Hematopoietic multipotent progenitor cell treated with erythropoietin and hydrocortisone succinate and interleukin-3 and kit ligand, for 17 days (in vitro differentiated cells): ENCODE measurements around the gene TMEM184A.
"Not testable (repeated sequence)": the region's sequence is repeated elsewhere in the genome, so short reads cannot be mapped to it uniquely, and the experiment has no call there.

Experiments
- DNase-seq: peaks from one replicate; pipeline ENCODE4 v3.0.0-alpha.2; 2015; ENCODE audit warnings: low spot score

Gene TMEM184A

DNA sequence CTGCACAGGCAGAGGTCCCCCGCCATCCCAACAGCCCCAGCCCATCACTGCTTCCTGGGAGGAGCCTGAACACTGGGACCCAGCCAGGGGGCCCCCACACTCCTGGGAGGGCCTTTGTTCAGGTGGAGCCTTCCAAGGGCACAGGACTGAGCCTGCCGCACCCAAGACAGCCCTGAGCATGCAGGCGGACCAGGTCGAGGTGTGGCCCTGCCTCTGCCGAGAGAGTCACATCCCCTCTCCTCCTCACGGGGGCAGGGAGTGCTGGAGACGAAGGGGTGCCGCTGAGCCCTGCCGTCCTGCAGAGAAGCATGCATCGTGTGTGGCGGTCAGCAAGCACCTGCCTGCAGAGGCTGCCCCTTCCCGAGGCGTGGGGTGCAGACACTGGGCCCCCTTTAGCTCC, 32.8 kb downstream of the TMEM184A start:
- no peak for DNase-seq

DNA sequence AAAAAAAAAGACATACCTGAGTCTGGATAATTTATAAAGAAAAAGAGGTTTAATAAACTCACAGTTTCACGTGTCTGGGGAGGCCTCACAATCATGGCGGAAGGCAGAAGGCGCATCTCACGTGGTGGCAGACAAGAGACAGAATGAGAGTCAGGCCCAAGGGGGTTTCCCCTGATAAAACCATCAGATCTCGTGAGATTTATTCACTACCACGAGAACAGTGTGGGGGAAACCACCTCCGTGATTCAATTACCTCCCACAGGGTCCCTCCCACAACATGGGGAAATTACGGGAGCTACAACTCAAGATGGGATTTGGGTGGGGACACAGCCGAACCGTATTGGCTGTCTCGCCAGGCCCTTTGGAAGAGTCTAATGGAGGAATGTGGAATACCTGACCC, 34.5 kb downstream of the TMEM184A start:
- DNase-seq: no peak

DNA sequence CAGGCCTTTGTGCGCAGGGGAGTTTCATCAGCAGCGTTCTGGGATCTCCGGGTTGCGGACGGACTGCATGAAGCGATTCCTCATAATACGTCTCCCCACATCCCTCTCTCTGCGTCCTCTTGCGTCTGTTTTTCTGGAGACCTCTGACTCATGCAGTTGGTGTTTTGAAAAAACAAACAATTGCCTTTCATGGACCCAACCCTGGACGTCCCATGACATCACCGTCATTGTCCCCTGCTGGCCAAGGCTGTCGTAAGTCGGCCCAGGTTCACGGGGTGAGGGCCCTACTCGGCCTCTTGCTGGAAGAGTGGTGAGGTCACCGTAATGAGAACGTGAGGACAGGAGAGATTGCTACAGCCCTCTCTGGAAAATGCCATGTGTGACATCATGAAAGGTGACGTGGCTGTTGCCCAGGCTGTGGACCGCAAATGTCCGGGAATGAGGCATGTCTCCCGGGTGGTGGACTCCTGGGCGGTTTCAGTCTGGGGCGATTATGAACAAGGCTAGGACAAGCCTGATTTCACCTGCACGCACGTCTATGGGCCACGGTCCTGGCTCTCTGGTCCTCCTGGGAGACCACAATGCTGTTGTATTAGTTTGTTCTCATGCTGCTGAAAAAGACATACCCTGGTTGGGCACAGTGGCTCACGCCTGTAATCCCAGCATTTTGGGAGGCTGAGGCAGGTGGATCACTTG, 35.3 kb downstream of the TMEM184A start:
- DNase-seq: no peak

DNA sequence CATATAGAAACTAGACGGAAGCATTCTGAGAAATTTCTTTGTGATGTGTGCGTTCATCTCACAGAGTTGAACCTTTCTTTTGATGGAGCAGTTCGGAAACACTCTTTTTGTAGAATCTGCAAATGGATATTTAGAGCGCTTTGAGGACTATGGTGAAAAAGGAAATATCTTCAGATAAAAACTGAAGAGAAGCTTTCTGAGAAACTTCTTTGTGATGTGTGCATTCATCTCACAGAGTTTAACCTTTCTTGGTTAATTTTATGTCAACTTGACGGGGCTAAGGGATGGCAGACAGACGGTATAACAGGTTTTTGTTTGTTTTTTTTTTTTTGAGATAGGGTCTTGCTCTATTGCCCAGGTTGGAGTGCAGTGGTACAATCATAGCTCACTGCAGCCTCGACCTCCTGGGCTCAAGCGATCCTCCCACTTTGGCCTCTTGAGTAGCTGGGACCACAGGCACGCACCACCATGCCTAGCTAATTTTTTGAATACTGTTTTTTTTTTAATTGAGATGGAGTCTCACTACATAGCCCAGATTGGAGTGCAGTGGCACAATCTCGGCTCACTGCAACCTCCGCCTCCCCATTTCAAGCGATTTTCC, 36.6 kb downstream of the TMEM184A start:
- DNase-seq: not testable (repeated sequence)

DNA sequence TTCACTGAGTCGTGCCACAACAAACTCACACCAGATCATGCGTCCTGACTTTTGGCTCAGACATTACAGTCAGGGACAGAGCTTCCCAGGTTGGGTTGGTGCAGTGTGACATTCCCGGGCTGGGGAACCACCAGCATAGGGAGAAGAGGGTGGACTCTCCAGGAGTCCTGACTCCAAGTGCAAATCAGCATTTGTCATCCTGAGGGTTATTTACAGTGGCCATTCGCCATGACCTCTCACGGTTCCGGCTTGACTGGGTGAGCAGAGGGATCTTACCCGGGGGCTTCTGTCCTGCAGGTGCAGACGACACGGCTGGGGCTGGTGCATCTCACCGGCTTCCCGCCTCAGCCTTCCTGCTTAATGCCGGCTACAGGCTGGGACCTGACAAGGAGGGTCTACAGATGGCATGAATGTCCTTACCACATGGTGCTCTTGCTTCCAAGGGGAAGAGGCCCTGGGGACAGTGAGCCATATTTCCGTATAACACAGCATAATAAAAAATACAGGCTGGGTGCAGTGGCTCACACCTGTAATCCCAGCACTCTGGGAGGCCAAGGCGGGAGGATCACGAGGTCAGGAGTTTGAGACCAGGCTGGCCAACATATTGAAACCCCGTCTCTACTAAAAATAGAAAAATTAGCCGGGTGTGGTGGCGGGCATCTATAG, 39.3 kb downstream of the TMEM184A start:
- DNase-seq: no peak

DNA sequence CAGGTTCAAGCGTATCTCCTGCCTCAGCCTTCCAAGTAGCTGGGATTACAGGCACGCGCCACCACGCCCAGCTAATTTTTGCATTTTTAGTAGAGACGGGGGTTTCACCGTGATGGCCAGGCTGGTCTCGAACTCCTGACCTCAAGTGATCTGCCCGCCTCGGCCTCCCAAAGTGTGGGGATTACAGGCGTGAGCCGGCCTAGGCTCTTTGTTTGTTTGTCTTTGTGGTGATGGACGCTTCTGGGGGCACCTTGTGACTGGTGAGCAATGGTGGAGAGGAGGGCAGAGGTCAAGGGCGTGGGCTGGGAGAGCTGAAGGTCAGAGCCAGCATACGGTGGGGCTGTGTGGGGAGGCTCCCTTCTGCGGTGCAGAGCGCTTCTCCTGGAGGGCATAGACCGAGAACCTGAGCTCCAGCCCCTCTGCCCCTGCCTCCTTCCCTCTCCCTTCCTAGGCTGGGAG, 40.5 kb downstream of the TMEM184A start:
- not testable (repeated sequence) for DNase-seq

DNA sequence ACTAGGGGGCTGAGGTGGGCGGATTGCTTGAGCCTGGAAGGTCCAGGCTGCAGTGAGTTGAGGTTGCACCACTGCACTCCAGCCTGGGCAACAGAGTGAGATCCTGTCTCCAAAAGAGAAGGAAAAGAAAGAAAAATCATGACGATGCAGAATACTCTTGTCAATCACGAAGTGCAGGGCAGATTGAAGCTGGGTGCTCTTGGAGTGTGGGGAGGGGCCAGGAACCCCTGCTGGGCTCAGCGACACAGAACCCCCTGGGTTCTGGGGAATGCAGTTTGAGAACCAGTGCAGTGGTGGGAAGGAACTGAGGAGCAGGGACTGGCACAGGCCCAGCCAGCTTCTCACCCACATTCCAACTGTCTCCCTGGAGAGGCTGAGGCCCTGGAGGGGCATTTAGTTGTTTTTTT, 41.0 kb downstream of the TMEM184A start:
- no peak for DNase-seq

DNA sequence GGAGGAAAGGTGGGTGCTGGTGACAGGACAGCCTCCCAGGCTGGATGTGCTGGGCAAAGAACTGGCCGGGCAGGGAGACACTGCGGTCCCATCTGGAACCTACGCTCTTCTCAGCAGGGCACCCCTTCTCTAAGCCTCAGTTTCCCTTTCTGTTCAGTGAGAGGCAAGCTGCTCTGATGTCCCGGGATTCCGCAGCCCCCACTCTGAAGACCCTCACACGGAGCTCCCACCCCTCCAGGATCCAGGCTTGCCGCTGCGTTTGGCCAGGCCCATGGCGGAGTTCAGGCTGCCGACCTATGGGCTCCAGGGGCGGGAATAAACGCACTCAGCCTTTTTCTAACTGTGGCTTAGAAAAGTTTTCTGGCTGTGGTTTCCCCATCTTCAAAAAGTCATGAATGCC, 41.6 kb downstream of the TMEM184A start:
- DNase-seq: no peak

DNA sequence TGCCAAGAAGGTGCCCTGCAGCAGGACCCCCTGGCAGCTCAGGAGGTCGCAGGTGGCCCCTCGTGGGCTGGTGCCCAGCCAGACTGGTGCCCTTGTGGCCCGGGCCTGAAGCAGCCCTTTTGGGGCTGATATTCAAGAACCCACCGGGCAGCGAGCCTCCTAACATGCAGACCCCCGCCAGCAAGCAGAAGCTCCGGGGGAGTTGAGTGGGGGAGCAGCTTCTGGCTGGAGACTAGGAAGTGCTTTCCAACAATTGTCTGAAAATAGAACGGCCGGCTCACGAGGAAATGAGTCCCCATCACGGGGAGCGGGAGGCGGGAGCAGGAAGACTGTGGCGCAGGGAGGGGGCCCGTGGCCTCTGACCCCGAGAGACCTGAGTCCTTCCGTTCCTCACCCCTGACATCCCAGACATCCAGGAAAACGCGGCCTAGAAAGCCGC, 42.3 kb downstream of the TMEM184A start:
- no peak for DNase-seq

DNA sequence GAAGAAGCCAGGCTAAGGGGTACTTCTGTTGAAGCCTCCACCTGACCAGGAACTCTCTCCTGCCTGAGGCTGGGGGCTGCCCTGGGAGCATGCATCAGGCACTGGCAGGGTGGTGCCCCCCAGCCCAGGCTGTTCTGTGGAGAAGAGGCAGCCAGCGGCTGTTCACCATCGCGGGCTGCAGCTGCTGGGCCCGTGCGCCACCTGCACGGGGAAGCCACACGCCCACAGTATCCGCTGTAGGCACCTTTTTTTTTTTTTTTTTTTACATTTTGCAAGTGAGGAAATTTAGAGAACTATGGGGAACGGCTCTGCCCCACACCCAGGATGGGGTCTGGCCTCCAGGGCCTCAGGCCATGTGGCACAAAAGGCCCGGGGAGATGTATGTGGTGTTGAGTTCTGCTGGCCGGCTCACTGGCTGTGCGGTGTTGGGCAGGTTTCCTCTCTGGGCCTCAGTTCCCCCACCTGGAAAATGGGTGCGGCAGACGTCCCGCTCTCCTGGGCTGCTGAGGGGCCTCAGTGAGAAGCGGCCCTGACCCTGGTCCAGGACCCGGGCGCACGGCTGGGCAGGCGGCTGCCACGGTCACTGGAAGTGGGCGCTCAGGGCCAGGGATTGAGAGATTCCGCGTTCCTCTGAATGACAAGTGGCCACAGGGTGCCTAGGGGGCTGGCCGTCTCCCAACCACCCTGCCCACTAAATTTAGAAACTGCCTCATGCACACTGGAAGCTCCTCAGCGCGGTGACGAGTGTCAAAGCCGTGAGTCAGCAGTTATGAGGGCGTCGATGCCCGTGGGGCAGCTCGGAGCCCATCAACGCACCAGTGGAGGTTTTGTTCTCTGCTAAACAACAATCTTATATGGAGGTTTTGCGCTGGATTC, 43.0 kb downstream of the TMEM184A start:
- peak; percentile 86 for DNase-seq

DNA sequence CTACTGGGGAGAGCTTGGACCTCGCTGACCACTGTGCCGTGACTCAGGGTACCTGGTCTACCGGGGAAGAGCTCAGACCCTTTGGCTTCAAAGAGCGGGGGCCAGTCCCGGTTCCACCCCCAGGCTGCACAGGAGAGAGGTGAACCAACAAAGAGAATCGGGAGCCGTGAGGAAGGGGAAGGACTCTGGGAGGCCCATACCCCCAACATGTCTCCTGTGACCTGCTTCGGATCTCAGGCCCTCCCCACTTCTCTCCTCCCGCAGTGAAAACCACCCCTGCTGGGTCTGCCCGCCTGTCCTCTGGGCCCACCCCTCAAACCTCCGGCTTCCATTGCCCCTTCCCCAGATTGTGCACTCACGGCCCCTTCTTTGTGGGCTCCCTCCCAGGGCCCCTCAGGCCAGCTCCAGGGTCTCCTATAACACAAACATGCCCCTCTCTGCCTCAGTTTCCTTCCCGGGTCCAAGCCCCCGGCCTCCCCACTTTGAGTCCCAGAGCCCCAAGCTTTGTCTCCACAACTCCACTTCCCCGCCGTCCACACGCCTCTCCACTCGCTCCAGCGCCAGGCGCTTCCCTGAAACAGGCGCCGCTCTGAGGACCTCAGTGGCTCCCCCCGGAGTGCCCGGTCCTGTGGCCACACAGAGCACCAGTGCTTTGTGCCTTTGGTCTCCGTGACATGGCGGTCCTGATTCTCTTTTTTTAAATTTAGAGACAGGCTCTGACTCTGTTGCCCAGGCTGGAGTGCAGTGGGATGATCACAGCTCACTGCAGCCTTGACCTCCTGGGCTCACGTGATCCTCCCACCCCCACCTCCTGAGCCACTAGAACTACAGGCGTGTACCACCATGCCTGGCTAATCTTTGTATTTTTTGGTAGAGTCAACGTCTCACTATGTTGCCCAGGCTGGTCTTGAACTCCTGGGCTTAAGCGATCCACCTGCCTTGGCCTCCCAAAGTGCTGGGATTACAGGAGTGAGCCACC, 44.3 kb downstream of the TMEM184A start:
- DNase-seq: no peak

DNA sequence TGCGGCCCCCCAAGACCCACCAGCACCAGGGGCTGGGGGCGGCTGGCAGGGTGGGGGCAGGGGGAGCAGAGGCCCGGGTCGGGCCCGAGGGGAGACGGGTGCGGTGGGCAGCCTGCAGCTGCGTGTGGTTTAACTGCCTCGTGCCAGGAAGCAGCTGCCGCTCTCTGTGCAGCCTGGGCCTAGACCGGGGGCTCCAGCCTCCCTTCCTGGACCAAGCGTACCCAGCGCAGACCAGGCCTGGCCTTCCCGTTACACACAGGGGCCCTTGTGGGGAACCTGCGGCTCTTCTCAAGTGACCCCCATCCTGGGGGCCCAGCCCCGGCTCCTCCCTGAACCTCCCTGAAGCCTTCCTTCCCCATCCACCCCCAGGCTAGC, 45.2 kb downstream of the TMEM184A start:
- no peak for DNase-seq

DNA sequence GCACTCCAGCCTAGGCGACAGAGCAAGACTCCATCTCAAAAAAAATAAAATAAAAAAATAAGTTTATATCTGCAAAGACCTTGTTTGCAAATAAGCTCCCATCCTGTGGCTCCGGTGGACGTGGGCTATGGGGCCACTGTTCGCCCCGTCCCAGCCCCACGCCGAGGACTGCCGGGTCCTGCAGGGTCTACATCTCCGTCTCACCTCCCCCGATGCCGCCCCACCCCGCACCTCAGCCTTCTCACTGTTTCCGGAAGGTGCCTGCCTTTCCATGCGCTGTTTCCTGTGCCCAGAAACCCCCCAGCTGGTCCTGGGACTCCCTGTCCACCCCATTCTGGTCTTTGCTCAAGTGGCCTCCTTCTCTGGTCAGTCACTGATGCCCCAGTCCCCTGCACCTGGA, 46.8 kb downstream of the TMEM184A start:
- DNase-seq: no peak

DNA sequence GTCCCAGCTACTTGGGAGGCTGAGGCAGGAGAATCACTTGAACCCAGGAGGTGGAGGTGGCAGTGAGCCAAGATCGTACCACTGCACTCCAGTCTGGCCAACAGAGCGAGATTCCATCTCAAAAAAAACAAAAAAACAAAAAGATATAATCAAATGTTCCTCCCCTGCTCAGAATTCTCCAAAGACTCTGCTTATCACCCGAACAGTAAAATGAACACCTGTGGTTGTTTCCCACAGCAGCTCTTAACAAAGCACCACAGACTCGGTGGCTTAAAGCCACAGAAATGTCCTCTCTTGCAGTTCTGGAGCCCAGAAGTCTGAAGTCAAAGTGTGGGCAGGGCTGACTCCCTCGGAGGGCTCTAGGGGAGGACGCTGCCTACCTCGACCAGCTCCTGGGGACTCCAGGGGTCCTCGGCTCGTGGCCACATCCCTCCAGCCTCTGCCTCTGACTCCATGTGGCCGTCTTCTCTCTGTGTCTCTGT, 47.7 kb downstream of the TMEM184A start:
- no peak for DNase-seq

DNA sequence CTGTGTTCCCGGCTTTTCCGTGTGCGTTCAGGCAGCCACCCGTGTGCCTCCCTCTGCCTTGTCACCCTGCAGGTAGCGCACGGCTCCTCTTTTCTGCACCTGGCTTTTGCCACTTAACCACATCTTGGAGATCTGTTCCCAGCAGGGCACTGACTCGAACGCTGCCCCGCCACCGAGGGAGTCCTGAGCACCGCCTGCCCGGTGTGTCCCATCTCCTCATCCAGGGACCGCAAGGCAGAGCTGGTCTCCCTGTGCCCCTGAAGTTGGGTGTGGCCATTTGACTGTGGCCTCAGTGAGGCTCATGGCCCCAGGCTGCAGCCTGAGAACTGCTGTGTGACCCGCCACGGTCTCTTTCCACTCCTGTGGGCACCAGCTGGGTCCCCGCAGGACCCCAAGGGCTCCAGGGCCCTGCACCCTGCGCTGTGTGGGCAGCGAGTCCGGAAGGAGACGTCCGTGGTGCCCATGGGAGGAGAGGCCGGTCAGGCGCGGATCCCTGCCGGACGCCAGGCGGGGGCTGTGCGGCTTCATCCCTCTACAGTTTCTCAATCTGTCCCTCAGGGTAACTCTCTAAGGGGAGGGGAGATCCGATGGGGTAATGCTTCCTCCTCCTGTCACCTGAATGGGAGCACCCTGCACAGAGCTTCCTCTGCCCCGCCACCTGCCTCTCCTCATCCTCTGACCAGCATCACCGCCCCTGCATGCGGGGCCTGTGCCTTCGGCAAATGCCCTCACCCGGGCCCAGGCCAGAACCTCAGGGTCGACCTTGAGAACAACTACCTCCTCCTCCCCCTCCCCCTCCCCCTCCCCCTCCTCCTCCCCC, 50.1 kb downstream of the TMEM184A start:
- no peak for DNase-seq

DNA sequence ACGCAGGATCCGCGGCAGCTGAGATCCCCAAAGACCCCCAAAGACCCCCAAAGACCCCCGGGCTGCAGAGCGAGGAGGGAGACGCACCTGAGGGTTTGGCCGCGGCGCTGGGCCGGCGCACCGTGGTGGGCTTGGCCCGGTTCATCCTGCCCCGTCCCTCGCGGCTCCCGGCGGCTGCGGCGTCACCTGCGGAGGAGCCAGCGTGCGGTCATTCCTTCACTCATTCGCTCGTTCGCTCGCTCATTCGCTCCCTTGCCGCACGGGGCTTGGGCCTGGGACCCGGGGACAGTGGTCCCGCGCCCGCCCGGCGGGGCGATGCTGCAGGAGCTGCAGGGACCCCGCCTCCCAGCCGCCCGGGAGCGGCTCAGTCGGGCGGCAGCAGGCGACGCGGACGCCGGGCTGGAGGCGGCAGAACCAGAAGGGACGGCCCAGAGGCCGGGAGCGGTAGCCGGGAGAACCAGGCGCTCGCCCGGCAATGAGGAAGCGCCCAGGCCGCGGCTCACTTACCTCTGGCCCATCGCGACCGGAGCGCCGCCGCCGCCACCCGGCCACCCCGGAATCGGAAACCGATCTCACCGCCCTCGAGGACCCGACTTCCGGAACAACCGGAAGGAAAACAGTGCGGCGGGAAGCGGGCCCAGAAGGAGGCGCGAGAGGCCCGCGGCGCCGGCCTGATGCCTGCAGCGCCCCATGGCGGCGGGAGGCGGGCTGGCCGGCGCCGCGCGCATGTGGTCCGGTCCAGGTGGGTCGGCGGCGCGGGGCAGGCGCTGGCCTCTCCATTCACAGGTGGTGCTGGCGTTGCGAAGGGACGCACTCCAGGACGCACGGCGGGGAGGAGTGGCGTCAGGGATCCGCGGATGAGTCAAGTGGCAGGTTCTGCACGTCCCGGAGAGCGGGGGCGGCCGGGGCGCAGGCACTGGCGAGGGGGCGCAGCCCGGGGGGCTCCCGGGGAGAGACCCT, 51.9 kb downstream of the TMEM184A start, which contains the start of gene INTS1:
TSS of gene INTS1 (minus strand) at position 574 of the 960 bp plus-strand sequence. CDS start at position 145, 429 bp downstream.
- DNase-seq: peak; percentile 92

DNA sequence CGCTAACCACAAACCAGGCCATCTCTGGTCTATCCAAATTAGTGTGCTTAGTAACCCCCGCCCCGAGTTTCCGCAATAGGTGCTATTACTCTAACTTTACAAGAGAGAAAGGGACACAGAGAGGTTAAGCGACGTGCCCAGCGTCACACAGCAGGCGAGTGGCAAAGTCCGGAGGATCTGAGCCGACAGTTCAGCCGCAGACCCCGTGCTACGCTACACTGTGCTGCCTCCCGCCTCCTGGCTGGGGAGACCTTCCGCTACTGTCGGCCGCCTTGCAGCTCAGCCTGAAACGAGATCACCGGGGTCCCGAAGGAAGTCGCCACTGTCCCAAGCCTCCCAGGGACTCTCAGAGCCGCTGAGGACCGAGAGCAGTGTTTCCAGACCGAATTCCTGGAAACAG, 52.6 kb downstream of the TMEM184A start:
- no peak for DNase-seq

DNA sequence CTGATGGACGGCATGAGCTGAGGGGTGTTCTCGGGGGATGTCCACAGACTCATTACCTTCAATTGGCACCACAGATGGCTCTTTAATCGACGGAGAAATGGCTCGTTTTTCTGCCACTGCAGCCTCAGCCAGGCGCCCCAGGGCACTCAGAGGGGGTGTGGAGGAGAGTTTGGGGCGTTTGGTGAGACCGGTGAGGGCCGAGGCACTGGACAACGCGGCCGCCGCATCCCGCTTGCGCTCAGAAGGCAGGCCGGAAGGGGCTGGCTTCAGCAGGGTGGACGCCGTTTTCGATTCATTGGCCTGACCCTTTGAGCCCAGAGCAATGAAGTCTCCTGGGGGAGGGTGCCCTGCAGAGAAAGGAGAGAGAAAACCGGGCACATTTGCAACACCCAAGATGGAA, 53.2 kb downstream of the TMEM184A start:
- DNase-seq: no peak
